SIG-M5 (cell line): ENCODE measurements around the gene ZNF226.
"Not testable (repeated sequence)": the region's sequence is repeated elsewhere in the genome, so short reads cannot be mapped to it uniquely, and the experiment has no call there.

Source experiments
- DNase-seq: peaks from one replicate; lab custom pipeline; 2025; lab: John Stamatoyannopoulos, UW

The ZNF226 gene

DNA sequence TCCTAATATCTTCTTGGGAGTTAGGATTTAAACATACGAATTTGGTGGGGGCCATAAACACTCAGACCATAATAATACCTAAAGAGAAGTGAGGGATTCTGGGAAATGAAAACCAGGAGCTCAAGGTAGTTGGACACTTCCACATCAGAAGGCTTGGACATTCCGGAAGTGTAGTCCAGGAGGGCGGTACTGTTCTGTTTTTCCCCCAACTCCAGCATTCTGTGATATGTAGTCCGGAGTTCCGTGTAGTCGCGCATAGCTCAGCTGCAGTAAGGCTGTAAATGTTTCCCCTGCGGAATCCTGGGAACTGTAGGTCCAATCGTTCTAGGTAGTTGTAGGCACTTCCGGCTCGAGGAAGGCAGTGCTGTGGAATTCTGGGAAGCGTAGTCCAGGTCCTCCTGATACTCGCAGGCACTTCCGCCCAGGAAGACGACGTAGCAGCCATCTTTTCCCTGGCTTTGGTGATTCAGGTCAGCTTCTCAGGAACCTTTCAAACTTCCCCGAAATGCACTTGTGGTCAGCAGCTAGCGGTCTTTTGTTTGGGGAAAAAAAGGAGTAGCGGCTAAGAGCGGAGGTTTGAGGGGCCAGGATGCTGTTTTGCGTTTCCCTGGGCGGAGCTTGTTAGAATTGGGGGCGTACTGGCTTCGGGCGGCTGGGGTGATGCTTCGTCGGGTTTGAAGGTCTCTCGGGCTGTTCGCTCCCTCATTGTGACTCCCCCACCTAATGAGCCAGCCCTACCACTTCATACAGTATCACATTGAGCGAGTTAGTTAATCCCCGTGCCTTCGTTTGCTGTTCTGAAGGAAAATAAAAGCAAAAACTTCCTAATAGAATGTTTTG, at the start of gene ZNF226:
Gene ZNF226 (plus strand): TSS at position 428 of the 840 bp plus-strand sequence. CDS start 4,981 bp downstream, outside the sequence.
- peak; percentile 91 for DNase-seq

- not testable (repeated sequence) for DNase-seq
Measured at GRCh38 chr19:44121162-44121561, 43.7 kb upstream of the ZNF226 start.

DNA sequence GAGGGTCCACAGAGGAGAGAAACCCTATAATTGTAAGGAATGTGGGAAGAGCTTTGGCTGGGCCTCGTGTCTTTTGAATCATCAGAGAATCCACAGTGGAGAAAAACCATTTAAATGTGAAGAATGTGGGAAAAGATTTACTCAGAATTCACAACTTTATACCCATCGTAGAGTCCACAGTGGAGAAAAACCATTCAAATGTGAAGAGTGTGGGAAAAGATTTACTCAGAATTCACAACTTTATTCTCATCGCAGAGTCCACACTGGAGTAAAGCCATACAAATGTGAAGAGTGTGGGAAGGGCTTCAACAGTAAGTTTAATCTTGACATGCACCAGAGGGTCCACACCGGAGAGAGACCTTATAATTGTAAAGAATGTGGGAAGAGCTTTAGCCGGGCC, 32.9 kb upstream of the ZNF226 start:
- no peak for DNase-seq

- DNase-seq, result no peak
Measured at GRCh38 chr19:44141191-44142058, 23.5 kb upstream of the ZNF226 start, which contains the start of gene ZNF234. TSS of gene ZNF234 (plus strand) at chr19:44141554. CDS start at chr19:44144633, 3,079 bp downstream.

GRCh38 chr19:44142059-44142433, 22.9 kb upstream of the ZNF226 start:
- DNase-seq, result no peak

- DNase-seq, result no peak
Measured at GRCh38 chr19:44149776-44150175, 15.1 kb upstream of the ZNF226 start.

GRCh38 chr19:44151491-44151890, 13.4 kb upstream of the ZNF226 start:
- no peak for DNase-seq

DNA sequence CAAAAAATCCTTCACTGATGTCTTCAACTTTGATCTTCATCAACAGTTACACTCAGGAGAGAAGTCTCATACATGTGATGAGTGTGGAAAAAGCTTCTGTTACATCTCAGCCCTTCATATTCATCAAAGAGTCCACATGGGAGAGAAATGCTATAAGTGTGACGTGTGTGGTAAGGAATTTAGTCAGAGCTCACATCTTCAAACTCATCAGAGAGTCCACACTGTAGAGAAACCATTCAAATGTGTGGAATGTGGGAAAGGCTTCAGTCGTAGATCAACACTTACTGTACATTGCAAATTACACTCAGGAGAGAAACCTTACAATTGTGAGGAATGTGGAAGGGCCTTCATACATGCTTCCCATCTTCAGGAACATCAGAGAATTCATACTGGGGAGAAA, 8.4 kb upstream of the ZNF226 start:
- DNase-seq, result no peak

- DNase-seq, result no peak
Measured at GRCh38 chr19:44163789-44164188, 1.1 kb upstream of the ZNF226 start.

- DNase-seq, result no peak
Measured at GRCh38 chr19:44164327-44164672, 600 bp upstream of the ZNF226 start.

GRCh38 chr19:44170660-44171059, 5.8 kb downstream of the ZNF226 start:
- DNase-seq, result not testable (repeated sequence)

DNA sequence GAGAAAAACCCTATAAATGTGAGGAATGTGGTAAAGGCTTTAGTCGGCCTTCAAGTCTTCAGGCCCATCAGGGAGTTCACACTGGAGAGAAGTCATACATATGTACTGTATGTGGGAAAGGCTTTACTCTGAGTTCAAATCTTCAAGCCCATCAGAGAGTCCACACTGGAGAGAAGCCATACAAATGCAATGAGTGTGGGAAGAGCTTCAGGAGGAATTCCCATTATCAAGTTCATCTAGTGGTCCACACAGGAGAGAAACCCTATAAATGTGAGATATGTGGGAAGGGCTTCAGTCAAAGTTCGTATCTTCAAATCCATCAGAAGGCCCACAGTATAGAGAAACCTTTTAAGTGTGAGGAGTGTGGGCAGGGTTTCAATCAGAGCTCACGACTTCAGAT, 11.7 kb downstream of the ZNF226 start:
- no peak for DNase-seq

GRCh38 chr19:44180968-44181367, 16.1 kb downstream of the ZNF226 start:
- no peak for DNase-seq

DNA sequence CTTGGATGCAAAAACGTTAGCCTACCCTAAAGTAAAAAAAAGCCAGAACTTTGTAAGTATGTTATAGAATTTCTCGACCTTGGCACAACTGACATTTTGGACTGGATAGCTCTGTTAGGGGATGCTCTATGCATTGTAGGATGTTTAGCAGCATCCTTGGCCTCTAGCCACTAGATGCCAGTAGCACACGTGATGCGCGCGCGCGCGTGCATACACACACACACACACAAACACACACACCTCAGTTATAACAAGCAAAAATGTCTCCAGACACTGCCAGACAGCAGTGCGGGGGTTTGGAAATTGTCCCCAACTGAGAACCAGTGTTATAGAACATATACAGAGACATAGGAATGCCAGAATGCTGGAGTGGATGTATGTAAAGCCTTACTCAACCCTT, 17.2 kb downstream of the ZNF226 start:
- DNase-seq, result no peak

- no peak for DNase-seq
Measured at GRCh38 chr19:44190020-44190419, 25.1 kb downstream of the ZNF226 start.

DNA sequence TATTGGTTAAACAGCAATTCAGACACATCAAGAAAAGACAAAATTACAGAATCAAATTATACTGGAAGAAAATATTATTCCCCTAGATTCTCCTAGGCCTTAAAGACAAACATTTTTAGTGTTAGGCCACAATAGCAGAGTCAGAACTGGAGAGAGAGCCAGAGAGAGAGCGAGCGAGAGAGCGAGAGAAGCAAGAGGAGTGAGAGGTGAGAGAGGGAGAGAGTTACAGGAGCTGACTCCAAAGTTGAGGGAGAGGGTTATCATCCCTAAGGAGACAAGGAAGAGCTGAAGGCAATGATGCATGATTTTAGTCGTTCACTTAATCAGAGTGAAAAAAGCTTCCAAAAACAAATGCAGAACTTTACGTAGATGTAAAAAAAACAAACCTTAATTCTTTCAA, 27.2 kb downstream of the ZNF226 start:
- DNase-seq, result no peak

- DNase-seq, result no peak
Measured at GRCh38 chr19:44196772-44197171, 31.9 kb downstream of the ZNF226 start.

DNA sequence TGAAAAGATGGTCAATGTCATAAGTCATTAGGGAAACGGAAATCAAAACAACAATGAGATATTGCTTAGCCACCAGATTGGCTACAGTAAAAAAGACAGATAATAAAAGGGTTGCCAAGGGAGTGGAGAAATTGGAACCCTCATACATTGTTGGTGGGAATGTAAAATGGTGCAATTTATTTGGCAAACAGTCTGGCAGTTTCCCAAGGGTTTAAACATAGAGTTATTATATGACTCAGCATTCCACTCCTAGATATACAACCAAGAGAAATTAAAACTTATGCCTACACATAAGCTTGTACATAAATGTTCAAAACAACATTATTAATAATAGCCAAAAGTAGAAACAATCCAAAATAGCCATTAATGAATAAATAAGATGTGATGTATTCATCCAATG, 37.6 kb downstream of the ZNF226 start:
- no peak for DNase-seq

GRCh38 chr19:44202974-44203373, 38.1 kb downstream of the ZNF226 start:
- DNase-seq, result no peak

- DNase-seq, result not testable (repeated sequence)
Measured at GRCh38 chr19:44203877-44204276, 39.0 kb downstream of the ZNF226 start.

GRCh38 chr19:44204772-44205171, 39.9 kb downstream of the ZNF226 start:
- no peak for DNase-seq

GRCh38 chr19:44207126-44207803, 42.4 kb downstream of the ZNF226 start:
- no peak for DNase-seq
